Activated CD4-positive, alpha-beta T cell treated with anti-CD3 and anti-CD28 coated beads for 36 hours (primary cell): ENCODE results near the gene ZKSCAN5. TPM values are rescaled to one million over a fixed set of nuclear protein-coding genes. Genes with fewer than 3 reads are reported as not detected.
A peak's percentile ranks its signal among the peaks of the same experiment; 100 is the strongest.

ENCODE experiments used
- ATAC-seq: fragments of 200-7000 bp; cut with Tn5 transposase; one replicate; pipeline ENCODE4 v1.10.0; 2021; ENCODE audit warnings: mild to moderate bottlenecking, moderate library complexity
- CTCF ChIA-PET: fragments of 350-600 bp; sonication (Branson Sonifier 250); formaldehyde crosslinking; loops from one replicate; lab custom pipeline; 2021; ENCODE audit warnings: antibody characterized with exemption; lab: Charles Lee
- POLR2A ChIA-PET: fragments of 350-600 bp; sonication (Branson Sonifier 250); formaldehyde crosslinking; loops from one replicate; lab custom pipeline; 2021; ENCODE audit warnings: antibody characterized with exemption, inconsistent platforms; lab: Charles Lee
- DNase-seq: peaks from one replicate; pipeline ENCODE4 v3.0.0-alpha.2; 2020
- H3K27ac Mint-ChIP-seq: one replicate; pipeline ENCODE4 v1.8.0; 2021; ENCODE audit warnings: mixed read lengths
- H3K27me3 Mint-ChIP-seq: one replicate; pipeline ENCODE4 v1.8.0; 2021; ENCODE audit warnings: mixed read lengths
- H3K36me3 Mint-ChIP-seq: one replicate; pipeline ENCODE4 v1.8.0; 2021; ENCODE audit warnings: low read depth, mixed read lengths
- H3K4me1 Mint-ChIP-seq: one replicate; pipeline ENCODE4 v1.8.0; 2021; ENCODE audit warnings: mixed read lengths
- H3K4me3 Mint-ChIP-seq: one replicate; pipeline ENCODE4 v1.8.0; 2021; ENCODE audit warnings: mild to moderate bottlenecking, moderate library complexity, mixed read lengths
- H3K9me3 Mint-ChIP-seq: one replicate; pipeline ENCODE4 v1.8.0; 2021; ENCODE audit warnings: low read depth, mixed read lengths
- intact Hi-C, 2 experiments: fragments of 100-400 bp; cut with DNase I in 1 of 2; cut with micrococcal nuclease in 1 of 2; formaldehyde crosslinking; loops; one replicate each; pipeline versions ENCODE4 v1.14.2 to v1.15.1; 2022 to 2024; cut with DNase I, micrococcal nuclease
- total RNA-seq, 2 experiments: library from RNA; stranded (reverse); gene quantifications; one replicate each; pipeline ENCODE4 v1.2.3, GENCODE V29; 2021

The ZKSCAN5 gene
- total RNA-seq, 2 experiments from 2014 or later: 10.1 to 12.1 TPM

DNA sequence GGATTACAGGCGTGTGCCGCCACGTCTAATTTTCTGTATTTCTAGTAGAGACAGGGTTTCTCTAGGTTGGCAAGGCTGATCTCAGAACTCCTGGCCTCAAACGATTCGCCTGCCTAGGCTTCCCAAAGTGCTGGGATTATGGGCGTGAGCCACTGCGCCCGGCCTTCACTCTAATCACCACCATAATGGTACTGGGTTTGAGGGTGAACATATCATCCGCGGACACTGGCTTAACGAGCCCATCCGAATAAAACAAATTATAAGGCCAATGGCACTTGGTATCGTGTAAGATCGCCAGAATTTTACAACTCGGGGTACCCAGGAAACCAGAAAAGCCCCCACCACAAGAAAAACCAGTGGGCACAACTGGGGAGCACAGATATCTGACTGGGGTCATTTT, 46.9 kb downstream of the ZKSCAN5 start:
- H3K4me1 Mint-ChIP-seq: peaks cover 27% of the 10 kb centered on the region
- no peak for ATAC-seq
- POLR2A ChIA-PET: no interaction called here
- H3K27ac Mint-ChIP-seq: peak overlapping the region; percentile 62
- intact Hi-C loops: loop anchor here in 1 of 2 experiments (2.0 kb wide), 1 partner anchor 463 kb away; the partner anchor contains the start of gene ZKSCAN1
- H3K4me3 Mint-ChIP-seq: peak overlapping the region; percentile 75
- DNase-seq: no peak
- no peaks in the 10 kb centered on the region for H3K27me3 Mint-ChIP-seq
- peaks cover 9% of the 10 kb centered on the region for H3K9me3 Mint-ChIP-seq
- peaks cover 36% of the 10 kb centered on the region for H3K36me3 Mint-ChIP-seq
- CTCF ChIA-PET: interaction anchor here (1.3 kb wide), 1 partner anchor 17 kb away, joined by 3 read pairs; no protein-coding TSS in a partner anchor

DNA sequence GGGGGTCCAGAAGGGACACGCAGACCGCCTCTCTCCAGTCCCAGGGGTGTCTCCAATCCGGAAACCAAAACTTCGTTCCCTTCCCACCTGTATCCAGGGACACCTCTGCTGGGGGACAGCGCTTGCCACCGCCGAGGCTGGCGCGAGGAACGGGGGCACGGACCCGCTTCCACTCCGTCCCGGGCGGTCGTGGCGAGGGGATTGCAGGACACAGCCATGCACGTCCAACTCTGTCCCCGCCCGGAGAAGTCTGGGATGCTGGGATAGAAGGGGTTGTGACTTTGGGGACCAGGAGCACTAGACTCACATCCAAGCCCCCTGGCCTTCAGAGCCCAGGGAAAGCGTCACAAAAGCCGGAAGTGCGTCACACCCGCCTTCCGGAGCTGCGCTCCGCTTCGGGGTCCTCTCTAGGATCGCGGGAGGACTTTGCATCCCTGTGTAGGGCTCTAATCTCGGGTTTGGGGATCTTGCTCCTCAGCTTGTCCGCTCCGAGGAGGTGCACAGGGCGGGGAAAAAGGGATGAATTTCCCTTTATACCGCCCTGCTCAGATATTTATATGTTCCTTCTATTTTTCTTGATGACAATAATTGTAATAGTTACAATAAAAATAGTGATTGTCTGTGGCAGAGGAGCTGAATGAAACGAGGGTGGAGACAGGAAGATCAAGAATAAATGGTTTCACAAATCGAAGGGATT, 47.5 kb downstream of the ZKSCAN5 start, which contains the start of gene FAM200A:
FAM200A (minus strand) TSS at position 348 of the 697 bp plus-strand sequence. CDS start 3,707 bp downstream, outside the sequence.
- Mint-ChIP-seq H3K4me1 (peaks cover 30% of the 10 kb centered on the region), H3K4me3 (peak within 1 kb of the TSS; percentile 75), H3K27me3 (no peaks in the 10 kb centered on the region), H3K36me3 (peaks cover 36% of the 10 kb centered on the region), H3K27ac (peak within 1 kb of the TSS; percentile 62), H3K9me3 (peaks cover 8% of the 10 kb centered on the region)
- ChIA-PET POLR2A (interaction anchor here (0.8 to 1.0 kb wide), 2 partner anchors 52 to 143 kb away, joined by 3 to 5 read pairs; partner anchors contain the start of genes BUD31 and ZNF394), CTCF (no interaction called here)
- DNase-seq (peak; percentile 92), ATAC-seq (peak; percentile 99)
- intact Hi-C loops: loop anchor here (1.0 to 2.0 kb wide), 5 partner anchors 48 to 463 kb away; partner anchors contain the start of genes ZKSCAN5 (in 2 of the 2), BUD31 (in 1 of the 2), PDAP1 (in 1 of the 2) and ZKSCAN1 (in 1 of the 2)

DNA sequence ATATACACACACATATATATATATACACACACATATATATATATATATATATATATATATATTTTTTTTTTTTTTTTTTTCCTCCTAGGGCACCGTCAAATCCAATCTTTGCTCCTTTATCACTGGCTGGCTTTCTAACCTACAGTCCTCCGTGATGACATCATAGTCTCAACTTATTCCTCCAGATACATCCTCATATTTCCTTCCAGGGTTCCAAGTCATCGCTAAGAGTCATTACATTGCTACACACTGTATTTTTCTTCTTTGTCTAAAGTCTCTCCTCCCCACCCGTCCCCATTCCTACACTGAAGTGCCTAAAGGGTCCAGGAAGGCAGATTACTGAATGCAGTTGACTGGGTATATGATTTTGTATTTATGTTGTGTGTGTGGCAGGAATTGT, 48.6 kb downstream of the ZKSCAN5 start:
- no peak overlapping the region for H3K27ac Mint-ChIP-seq
- POLR2A ChIA-PET: no interaction called here
- no peaks in the 10 kb centered on the region for H3K27me3 Mint-ChIP-seq
- H3K9me3 Mint-ChIP-seq: peaks cover 5% of the 10 kb centered on the region
- no peak overlapping the region for H3K4me3 Mint-ChIP-seq
- ATAC-seq: no peak
- H3K36me3 Mint-ChIP-seq: peaks cover 38% of the 10 kb centered on the region
- CTCF ChIA-PET: no interaction called here
- DNase-seq: no peak
- intact Hi-C loops: no loop called here
- peaks cover 36% of the 10 kb centered on the region for H3K4me1 Mint-ChIP-seq

DNA sequence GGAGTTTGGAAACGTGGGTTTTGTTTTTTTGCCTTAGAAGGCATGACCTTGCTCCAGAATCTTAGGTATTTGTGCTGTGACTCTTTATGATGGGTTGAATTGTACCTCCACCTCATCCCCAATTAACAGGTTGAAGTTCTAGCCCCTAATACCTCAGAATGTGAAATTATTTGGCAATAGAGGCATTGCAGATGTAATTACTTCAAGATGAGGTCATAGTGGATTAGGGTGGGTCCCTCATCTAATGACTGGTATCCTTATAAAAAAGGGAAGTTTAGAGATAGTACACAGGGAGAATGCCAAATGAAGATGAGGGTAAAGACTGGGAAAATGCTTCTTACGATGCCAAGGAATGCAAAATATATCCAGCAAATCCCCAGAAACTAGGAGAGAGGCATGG, 50.5 kb downstream of the ZKSCAN5 start:
- H3K27ac Mint-ChIP-seq: peak overlapping the region; percentile 4

DNA sequence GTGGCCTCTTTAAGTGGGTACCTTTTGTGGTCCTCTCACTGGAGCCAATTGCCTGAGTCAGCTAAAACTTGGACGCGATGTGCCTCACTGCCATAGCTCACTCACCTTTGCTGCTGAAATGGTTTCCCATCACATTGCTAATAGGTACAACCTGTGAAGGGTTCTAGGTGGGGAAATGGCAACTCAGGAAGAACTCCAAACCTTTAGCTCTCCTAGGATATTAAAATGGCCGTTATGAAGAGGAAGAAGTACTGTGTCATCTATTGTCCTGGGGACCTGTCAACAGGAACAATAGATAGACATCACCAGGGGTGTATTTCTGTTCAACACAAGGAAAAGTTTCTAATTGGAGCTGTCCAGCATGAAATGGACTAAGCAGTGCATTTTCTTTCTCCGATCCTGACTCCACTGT, 52.7 kb downstream of the ZKSCAN5 start:
- Mint-ChIP-seq H3K27ac (peak overlapping the region; percentile 96), H3K36me3 (peaks cover 47% of the 10 kb centered on the region), H3K27me3 (no peaks in the 10 kb centered on the region), H3K4me3 (peak overlapping the region; percentile 94), H3K4me1 (peaks cover 48% of the 10 kb centered on the region), H3K9me3 (no peaks in the 10 kb centered on the region)
- ATAC-seq (no peak), DNase-seq (no peak)
- POLR2A ChIA-PET: interaction anchor here (0.6 kb wide), 2 partner anchors 47 to 1425 kb away, joined by 3 read pairs; no protein-coding TSS in a partner anchor
- intact Hi-C loops: loop anchor here in 1 of 2 experiments (5.0 kb wide), 2 partner anchors 230 to 525 kb away; partner anchors contain the start of genes ARPC1A and ZNF3
- CTCF ChIA-PET: interaction anchor here (0.5 to 1.6 kb wide), 9 partner anchors 8 to 1586 kb away, joined by 3 to 6 read pairs (median 3); partner anchors contain the start of genes GJC3, TMEM225B and ZKSCAN5

More for the DNA sequence above, 50.5 kb downstream of the ZKSCAN5 start:
- H3K4me3 Mint-ChIP-seq: no peak overlapping the region
- H3K9me3 Mint-ChIP-seq: no peaks in the 10 kb centered on the region
- DNase-seq (no peak), ATAC-seq (no peak)
- peaks cover 36% of the 10 kb centered on the region for H3K4me1 Mint-ChIP-seq
- ChIA-PET CTCF (no interaction called here), POLR2A (no interaction called here)
- H3K27me3 Mint-ChIP-seq: no peaks in the 10 kb centered on the region
- intact Hi-C loops: loop anchor here in 1 of 2 experiments (5.0 kb wide), 2 partner anchors 228 to 527 kb away; partner anchors contain the start of genes ARPC1A and ZNF3
- H3K36me3 Mint-ChIP-seq: peaks cover 31% of the 10 kb centered on the region

DNA sequence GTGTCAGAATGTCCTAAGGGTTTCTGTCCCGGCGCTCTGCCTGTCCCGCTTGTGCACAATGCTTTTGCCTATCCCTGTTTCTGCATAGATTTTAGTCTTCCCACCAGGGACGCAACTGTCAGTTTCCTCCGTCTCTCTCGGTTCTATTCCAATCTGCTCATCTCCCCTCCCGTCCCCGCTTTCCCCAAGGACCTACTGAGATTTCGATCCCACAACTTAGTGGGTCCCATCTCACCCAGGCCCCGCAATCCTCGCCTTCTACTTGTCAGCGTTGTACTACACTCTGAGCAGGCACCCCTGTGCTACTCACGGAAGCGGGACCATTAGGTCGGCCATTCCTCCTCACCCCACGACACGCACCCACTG, 53.5 kb downstream of the ZKSCAN5 start:
- intact Hi-C loops: loop anchor here (1.0 to 5.0 kb wide), 10 partner anchors 54 to 524 kb away; partner anchors contain the start of genes ZNF789 (in 2 of the 2), ZSCAN25 (in 2 of the 2), ARPC1A (in 1 of the 2) and ARPC1B (in 1 of the 2)
- ChIA-PET POLR2A (interaction anchor here (0.6 to 1.9 kb wide), 7 partner anchors 47 to 369 kb away, joined by 3 to 10 read pairs (median 3); partner anchors contain the start of genes BUD31, PDAP1, ZKSCAN5 and ZNF394), CTCF (interaction anchor here (0.6 to 1.6 kb wide), 7 partner anchors 40 to 1587 kb away, joined by 3 to 6 read pairs (median 3); partner anchors contain the start of genes GJC3, TMEM225B and ZKSCAN5)
- ATAC-seq (peak; percentile 56), DNase-seq (no peak)
- Mint-ChIP-seq H3K27me3 (no peaks in the 10 kb centered on the region), H3K9me3 (no peaks in the 10 kb centered on the region), H3K27ac (peak overlapping the region; percentile 96), H3K4me1 (peaks cover 50% of the 10 kb centered on the region), H3K36me3 (peaks cover 54% of the 10 kb centered on the region), H3K4me3 (peak overlapping the region; percentile 94)

DNA sequence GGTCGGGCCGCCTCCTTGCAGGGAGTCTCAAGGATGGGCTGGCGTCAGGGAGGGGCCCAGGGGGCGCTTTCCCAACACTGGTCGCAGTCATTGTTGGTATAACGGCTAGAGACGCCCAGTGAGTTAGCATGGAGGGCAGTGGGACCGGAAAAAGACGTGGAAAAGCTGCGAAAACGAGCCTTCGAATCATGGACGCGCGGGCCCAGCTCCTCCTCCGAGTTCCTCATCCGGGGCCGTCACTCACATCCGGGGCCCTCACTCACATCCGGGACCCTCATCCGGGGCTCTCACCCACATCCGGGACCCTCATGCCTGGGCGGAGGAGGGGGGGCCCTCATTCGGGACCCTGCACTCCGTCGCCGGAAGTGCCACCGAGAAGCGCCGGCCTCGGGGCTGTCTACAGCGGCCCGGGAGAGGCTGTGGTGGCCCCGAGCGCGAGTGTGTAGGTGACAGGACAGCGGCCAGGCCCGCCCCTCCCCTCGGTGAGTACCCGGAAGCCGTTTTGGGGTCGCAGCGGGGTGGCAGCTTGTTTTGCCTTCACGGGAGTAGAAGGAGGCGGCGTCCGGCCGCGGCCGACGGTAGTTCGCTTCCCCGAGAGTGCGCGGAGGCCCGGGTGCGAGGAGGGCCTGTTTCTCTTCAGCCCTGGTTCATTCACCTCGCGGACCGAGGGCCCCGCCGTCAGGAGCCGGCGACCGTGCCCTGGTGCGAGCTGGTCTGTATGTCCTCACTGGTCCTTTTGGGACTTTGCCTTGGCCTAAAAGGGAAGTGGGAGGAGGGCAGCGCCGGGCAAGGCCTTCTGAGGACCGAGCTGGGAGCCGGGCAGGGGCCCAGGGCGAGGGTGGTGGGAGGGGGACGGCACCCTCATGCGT, 54.1 kb downstream of the ZKSCAN5 start, which contains the start of gene ZNF655:
ZNF655 (plus strand) TSS at position 337 of the 869 bp plus-strand sequence. CDS start 1,918 bp downstream, outside the sequence.
- DNase-seq: peak; percentile 90
- ChIA-PET CTCF (interaction anchor here (0.6 to 1.6 kb wide), 4 partner anchors 18 to 356 kb away, joined by 3 to 6 read pairs (median 3); partner anchors contain the start of gene ZKSCAN5), POLR2A (interaction anchor here (0.6 to 1.9 kb wide), 8 partner anchors 54 to 369 kb away, joined by 3 to 10 read pairs (median 4); partner anchors contain the start of genes BUD31, PDAP1, TRIM4 and ZKSCAN5)
- no peaks in the 10 kb centered on the region for H3K9me3 Mint-ChIP-seq
- peak; percentile 75 for ATAC-seq
- H3K36me3 Mint-ChIP-seq: peaks cover 52% of the 10 kb centered on the region
- intact Hi-C loops: loop anchor here (1.0 to 5.0 kb wide), 10 partner anchors 54 to 524 kb away; partner anchors contain the start of genes ZNF789 (in 2 of the 2), ZSCAN25 (in 2 of the 2), ARPC1A (in 1 of the 2) and ARPC1B (in 1 of the 2)
- H3K27me3 Mint-ChIP-seq: no peaks in the 10 kb centered on the region
- H3K4me3 Mint-ChIP-seq: peak within 1 kb of the TSS; percentile 94
- H3K27ac Mint-ChIP-seq: peak within 1 kb of the TSS; percentile 96
- H3K4me1 Mint-ChIP-seq: peaks cover 49% of the 10 kb centered on the region

DNA sequence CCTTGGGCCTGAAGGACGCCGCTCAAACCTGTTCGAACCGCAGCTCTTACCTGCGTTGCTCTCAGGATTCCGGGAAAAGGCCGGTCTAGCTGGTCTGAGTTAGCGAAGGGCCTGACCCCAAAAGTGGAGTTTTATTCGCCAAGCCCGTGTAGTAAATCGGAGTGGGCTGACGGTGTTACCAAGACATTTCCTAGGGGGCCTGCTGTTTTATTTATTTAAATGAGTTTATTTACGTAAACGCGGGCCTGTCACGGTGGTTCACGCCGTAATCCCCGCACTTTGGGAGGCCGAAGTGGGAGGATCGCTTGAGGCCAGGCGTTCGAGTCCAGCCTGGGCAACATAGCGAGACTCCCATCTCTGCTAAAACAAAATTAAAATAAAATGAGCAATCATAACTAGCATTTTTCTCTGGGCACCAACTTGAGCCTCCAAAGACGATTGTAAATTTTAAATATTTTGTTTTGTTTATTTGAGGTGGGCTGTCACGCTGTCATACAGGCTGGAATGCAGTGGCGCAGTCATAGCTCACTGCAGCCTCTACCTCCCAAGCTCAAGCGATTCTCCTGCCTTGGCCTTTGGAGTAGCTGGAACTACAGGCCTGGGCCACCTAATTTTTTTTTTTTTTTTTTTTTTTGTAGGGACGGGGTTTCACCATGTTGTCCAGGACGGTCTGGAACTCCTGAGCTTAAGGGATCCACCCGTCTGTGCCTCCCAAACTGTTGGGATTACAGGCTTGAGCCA, 54.9 kb downstream of the ZKSCAN5 start:
- CTCF ChIA-PET: interaction anchor here (0.6 to 1.0 kb wide), 4 partner anchors 21 to 508 kb away, joined by 3 to 6 read pairs (median 3); partner anchors contain the start of gene ZSCAN25
- H3K27me3 Mint-ChIP-seq: no peaks in the 10 kb centered on the region
- H3K4me3 Mint-ChIP-seq: peak overlapping the region; percentile 94
- DNase-seq (no peak), ATAC-seq (no peak)
- intact Hi-C loops: loop anchor here (2.0 to 5.0 kb wide), 7 partner anchors 87 to 523 kb away; partner anchors contain the start of genes ARPC1A (in 1 of the 2), ARPC1B (in 1 of the 2), BUD31 (in 1 of the 2) and PDAP1 (in 1 of the 2)
- peaks cover 54% of the 10 kb centered on the region for H3K36me3 Mint-ChIP-seq
- H3K4me1 Mint-ChIP-seq: peaks cover 54% of the 10 kb centered on the region
- POLR2A ChIA-PET: interaction anchor here (1.1 to 1.9 kb wide), 4 partner anchors 59 to 360 kb away, joined by 3 to 9 read pairs (median 4); partner anchors contain the start of genes TRIM4 and ZNF394
- H3K27ac Mint-ChIP-seq: peak overlapping the region; percentile 96
- no peaks in the 10 kb centered on the region for H3K9me3 Mint-ChIP-seq

DNA sequence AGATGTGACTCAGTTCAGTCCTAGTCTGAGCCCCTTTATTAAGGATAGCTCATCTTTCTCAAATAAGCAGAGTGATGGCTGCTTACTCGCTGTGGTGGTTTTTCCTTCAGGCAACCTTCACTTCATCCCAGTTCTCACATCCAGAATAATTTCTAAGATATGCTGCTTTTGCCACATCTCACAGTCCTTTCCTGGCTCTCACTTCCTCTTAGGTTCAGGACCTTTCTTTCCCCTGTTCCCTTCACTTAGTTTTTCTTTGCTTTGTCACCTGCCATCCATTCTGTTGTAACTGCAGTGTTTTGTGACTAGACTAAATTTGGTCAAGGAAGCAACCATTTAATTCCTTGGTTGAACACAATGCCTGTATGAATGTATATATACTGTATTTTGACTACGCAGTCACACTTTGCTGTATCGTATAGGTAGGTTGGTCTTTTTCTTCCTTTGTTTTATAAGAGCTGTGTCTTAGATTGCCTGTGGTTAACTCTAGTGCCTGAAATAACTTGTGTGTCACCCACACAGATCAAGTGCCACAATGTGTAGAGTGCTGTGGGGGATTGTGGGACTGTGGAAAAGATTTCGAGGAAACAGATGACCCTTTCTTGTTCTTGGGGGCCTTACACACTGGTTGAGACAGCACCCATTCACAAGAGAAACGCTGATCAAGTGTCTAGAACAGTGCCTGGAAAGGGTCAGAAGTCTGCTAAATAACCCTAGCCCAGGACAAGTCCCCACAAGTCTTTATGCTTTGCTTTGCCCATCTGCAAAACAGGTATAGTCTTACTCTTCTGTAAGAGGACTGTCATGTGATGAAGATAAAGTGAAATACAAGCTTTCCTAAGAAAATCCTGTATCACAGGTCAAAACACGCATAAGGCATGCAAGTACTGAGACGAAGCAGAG, 56.6 kb downstream of the ZKSCAN5 start:
- H3K4me3 Mint-ChIP-seq: peak overlapping the region; percentile 94
- H3K27ac Mint-ChIP-seq: peak overlapping the region; percentile 45
- ChIA-PET CTCF (interaction anchor here (0.6 kb wide), 2 partner anchors 34 to 57 kb away, joined by 3 read pairs; partner anchors contain the start of gene ZKSCAN5), POLR2A (no interaction called here)
- H3K36me3 Mint-ChIP-seq: peaks cover 58% of the 10 kb centered on the region
- intact Hi-C loops: no loop called here
- peaks cover 52% of the 10 kb centered on the region for H3K4me1 Mint-ChIP-seq
- DNase-seq: no peak
- no peaks in the 10 kb centered on the region for H3K27me3 Mint-ChIP-seq
- no peaks in the 10 kb centered on the region for H3K9me3 Mint-ChIP-seq
- no peak for ATAC-seq
